Epithelial cell of proximal tubule (primary cell): Measurements from ENCODE around the gene RBBP9. TPM values are rescaled to one million over a fixed set of nuclear protein-coding genes. Genes with fewer than 3 reads are reported as not detected.
"Not testable (repeated sequence)": the region's sequence is repeated elsewhere in the genome, so short reads cannot be mapped to it uniquely, and the experiment has no call there.

Experiments
- DNase-seq: peaks from one replicate; pipeline ENCODE4 v3.0.0-alpha.2; 2011; ENCODE audit warnings: low read depth
- H3K4me3 ChIP-seq: 2 replicates; pipeline ENCODE4 v1.5.1; 2011; ENCODE audit warnings: low read depth, mild to moderate bottlenecking, low read length
- total RNA-seq: library from RNA; depleted of rRNA; stranded (reverse); fragments of >200 nt; gene quantifications from 2 replicates; pipeline ENCODE4 v1.2.3, GENCODE V29; 2015
- TF ChIP-seq, protein P1 (sequence below): conservative IDR thresholded peaks from 2 replicates; pipeline ENCODE4 v1.5.1; 2012; ENCODE audit warnings: low read depth, mild to moderate bottlenecking, low read length

RBBP9 gene
- total RNA-seq, 1 donor from 2014 or later = 9.3 TPM

DNA sequence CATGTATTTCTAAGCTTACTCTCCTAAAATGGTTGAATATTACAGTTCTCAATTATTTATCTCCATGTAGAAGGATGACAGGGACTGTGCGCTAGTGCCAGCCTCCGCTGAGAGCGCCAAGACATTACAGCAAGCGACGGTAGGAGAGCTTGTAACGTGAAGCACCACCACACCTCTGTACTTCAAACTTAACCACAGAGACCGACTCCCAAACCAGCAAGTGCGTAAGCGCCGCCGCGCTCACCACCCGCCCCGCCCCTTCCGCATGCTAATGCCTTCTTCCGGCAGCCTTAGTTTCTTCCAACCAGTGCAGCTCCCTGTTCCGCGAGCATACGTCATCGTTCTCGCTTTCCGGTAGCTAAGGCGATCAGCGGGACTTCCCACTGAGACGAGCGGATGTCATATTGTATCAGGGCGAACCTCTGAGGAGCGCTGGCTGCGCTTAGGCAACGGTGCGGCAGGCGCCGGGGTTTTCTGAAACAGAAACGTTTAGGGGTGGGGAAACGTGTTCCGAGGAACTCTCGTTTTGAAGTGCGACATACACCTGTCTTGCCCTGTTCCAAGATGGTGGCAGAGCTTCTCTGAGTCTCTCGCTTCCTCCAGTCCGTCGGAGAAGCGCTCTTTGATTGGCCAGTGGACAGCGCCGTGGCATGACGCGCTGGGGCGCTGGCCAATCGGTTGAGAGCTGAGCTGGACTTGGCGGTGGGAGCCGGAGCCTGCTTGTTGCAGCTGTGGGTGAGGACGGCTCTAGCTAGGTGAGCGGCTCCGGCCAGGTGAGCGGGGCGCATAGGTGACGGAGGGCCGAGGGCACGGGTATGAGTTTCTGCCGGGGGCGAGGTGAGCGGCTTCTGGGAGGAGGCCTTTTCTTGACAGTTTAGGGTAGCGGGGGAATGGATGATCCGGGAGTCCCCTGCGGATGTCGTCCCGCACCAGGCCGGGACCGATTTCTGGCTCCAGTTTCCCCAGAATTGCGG lies 10.5 kb upstream of the RBBP9 start, which contains the start of gene SEC23B:
SEC23B (plus strand) TSS at position 723 of the 974 bp plus-strand sequence. CDS start 2,896 bp downstream, outside the sequence.
- TF ChIP-seq, protein P1, sequence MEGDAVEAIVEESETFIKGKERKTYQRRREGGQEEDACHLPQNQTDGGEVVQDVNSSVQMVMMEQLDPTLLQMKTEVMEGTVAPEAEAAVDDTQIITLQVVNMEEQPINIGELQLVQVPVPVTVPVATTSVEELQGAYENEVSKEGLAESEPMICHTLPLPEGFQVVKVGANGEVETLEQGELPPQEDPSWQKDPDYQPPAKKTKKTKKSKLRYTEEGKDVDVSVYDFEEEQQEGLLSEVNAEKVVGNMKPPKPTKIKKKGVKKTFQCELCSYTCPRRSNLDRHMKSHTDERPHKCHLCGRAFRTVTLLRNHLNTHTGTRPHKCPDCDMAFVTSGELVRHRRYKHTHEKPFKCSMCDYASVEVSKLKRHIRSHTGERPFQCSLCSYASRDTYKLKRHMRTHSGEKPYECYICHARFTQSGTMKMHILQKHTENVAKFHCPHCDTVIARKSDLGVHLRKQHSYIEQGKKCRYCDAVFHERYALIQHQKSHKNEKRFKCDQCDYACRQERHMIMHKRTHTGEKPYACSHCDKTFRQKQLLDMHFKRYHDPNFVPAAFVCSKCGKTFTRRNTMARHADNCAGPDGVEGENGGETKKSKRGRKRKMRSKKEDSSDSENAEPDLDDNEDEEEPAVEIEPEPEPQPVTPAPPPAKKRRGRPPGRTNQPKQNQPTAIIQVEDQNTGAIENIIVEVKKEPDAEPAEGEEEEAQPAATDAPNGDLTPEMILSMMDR = no peak
- peak within 1 kb of the TSS; percentile 97 for H3K4me3 ChIP-seq
- DNase-seq = peak; percentile 93

GRCh38 chr20:18506744-18507143 lies 9.7 kb upstream of the RBBP9 start:
- TF ChIP-seq, protein P1 = no peak
- H3K4me3 ChIP-seq = peak overlapping the region; percentile 97
- DNase-seq = no peak

DNA sequence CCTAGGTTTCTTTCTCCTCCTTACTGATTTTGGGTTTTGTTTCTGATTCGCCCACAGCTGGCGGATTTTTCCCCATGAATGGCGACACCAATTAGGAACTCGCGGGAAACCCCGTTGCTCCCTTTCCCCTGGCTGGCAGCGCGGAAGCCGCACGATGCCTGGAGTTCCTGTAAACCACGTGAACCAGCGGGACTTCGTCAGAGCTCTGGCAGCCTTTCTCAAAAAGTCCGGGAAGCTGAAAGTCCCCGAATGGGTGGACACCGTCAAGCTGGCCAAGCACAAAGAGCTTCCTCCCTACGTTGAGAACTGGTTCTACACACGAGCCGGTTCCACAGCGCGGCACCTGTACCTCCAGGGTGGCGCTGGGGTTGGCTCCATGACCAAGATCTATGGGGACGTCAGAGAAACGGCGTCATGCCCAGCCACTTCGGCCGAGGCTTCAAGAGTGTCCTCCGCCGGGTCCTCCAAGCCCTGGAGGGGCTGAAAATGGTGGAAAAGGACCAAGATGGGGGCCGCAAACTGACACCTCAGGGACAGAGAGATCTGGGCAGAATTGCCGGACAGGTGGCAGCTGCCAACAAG lies 7.5 kb upstream of the RBBP9 start:
- TF ChIP-seq, protein P1 = no peak

GRCh38 chr20:18501672-18502071 lies 4.6 kb upstream of the RBBP9 start:
- H3K4me3 ChIP-seq, DNase-seq: not testable (repeated sequence)

More for the DNA sequence above, 7.5 kb upstream of the RBBP9 start:
- no peak for DNase-seq
- no peak overlapping the region for H3K4me3 ChIP-seq

DNA sequence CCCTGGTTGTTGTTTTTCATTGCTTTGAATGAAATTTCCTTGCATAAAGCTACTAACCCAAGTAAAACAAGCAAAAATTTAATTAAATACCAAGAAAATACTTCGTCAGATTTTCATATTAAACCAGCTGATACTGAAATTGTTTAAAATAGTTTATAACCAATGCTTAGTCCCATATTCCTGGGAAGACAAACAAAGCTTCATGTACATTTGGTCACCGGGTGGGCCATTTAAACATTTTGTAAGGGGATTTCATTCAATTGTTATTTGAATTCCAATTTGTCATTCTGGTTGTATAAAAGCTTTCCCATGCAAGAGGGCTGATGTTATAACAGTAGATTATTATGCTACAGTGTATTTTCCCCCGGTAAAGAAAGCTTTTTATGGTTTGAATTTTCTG lies 578 bp upstream of the RBBP9 start:
- peak overlapping the region; percentile 86 for H3K4me3 ChIP-seq
- TF ChIP-seq, protein P1 = no peak
- no peak for DNase-seq

DNA sequence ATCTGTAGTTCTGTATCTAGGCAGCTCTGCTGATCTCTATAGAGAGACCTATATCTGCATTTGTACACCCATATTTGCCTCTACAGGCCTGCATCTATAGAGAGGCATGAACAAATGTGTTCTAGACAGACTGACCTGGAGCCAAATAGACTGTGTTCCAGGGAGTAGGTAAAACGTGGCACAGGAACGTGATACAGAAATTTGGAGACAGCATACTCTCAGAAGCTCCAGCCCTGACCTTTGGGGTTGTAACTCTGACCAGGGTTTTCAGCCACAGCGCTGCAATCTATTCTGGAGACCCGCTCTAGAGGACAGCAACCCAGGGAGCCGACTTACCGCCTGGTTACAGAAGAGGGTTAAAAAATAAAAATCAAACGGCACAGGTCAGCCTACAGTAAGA lies 983 bp downstream of the RBBP9 start:
- TF ChIP-seq, protein P1 = no peak
- H3K4me3 ChIP-seq = peak overlapping the region; percentile 86
- no peak for DNase-seq

- no peak overlapping the region for H3K4me3 ChIP-seq
- TF ChIP-seq, protein P1 = no peak
- DNase-seq = no peak
These were observed 8.7 kb downstream of the RBBP9 start for GRCh38 chr20:18488301-18488700.
